IMR-90 (cell line): ENCODE results near the gene GOLIM4.

ENCODE experiments used
- CTCF ChIP-seq: conservative IDR thresholded peaks from 2 replicates; pipeline ENCODE4 v1.5.1; 2012; ENCODE audit warnings: mild to moderate bottlenecking, low read depth, low read length, improper control_type of control experiment
- MXI1 ChIP-seq: IDR thresholded peaks from 2 replicates; pipeline ENCODE4 v1.6.1; 2012; ENCODE audit warnings: low read depth, mild to moderate bottlenecking, low read length, moderate library complexity, borderline replicate concordance
- POLR2A ChIP-seq: IDR thresholded peaks from 2 replicates; pipeline ENCODE4 v1.6.1; 2012; ENCODE audit warnings: mild to moderate bottlenecking, low read depth, low read length
- RAD21 ChIP-seq: IDR thresholded peaks from 2 replicates; pipeline ENCODE4 v1.6.1; 2012; ENCODE audit warnings: low read length, improper control_type of control experiment
- TF ChIP-seq, protein P1 (sequence below): fragments of 150-350 bp; IDR thresholded peaks from 2 replicates; pipeline ENCODE4 v1.6.1; 2016; ENCODE audit warnings: low read depth, mild to moderate bottlenecking, low read length, moderate library complexity, borderline replicate concordance

GRCh38 chr3:168066882-168067281, 28.8 kb downstream of the GOLIM4 start:
- TF ChIP-seq CTCF (no peak), MXI1 (no peak), POLR2A (no peak), RAD21 (no peak)
- TF ChIP-seq, protein P1, sequence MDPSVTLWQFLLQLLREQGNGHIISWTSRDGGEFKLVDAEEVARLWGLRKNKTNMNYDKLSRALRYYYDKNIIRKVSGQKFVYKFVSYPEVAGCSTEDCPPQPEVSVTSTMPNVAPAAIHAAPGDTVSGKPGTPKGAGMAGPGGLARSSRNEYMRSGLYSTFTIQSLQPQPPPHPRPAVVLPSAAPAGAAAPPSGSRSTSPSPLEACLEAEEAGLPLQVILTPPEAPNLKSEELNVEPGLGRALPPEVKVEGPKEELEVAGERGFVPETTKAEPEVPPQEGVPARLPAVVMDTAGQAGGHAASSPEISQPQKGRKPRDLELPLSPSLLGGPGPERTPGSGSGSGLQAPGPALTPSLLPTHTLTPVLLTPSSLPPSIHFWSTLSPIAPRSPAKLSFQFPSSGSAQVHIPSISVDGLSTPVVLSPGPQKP = no peak
